PC-9 (cell line): ENCODE measurements around the gene JMJD6. TPM values are rescaled to one million over a fixed set of nuclear protein-coding genes. Genes with fewer than 3 reads are reported as not detected.

Experiments
- BruUV-seq: library from RNA; stranded (reverse); fragments of 400-500 nt; replicated peaks from 2 replicates; lab custom pipeline; 2021; lab: Mats Ljungman, UMichigan
- CTCF ChIA-PET: fragments of 300-600 bp; sonication (Branson Sonifier 250); formaldehyde crosslinking; loops from one replicate; lab custom pipeline; 2022; ENCODE audit warnings: antibody characterized with exemption; lab: Charles Lee
- POLR2A ChIA-PET: fragments of 300-600 bp; sonication (Branson Sonifier 250); formaldehyde crosslinking; loops from one replicate; lab custom pipeline; 2022; ENCODE audit warnings: antibody characterized with exemption; ENCODE audit not compliant: unreplicated experiment; lab: Charles Lee
- DNase-seq, 2 experiments: peaks; one replicate each; pipeline versions ENCODE4 v3.0.0 to v3.0.0-alpha.2; 2015 to 2022; ENCODE audit warnings: mixed read lengths in 1 of 2
- H2AFZ ChIP-seq: fragments of 200-600 bp; sonication (generic); 2 replicates; pipeline ENCODE4 v1.8.1; 2017; ENCODE audit warnings: antibody characterized with exemption
- H3F3A ChIP-seq: fragments of 200-600 bp; sonication (generic); 2 replicates; pipeline ENCODE4 v1.8.1; 2017; ENCODE audit warnings: antibody characterized with exemption, mild to moderate bottlenecking, low read depth; ENCODE audit not compliant: insufficient read depth
- H3K27ac ChIP-seq: fragments of 200-600 bp; sonication (generic); 2 replicates; pipeline ENCODE4 v1.6.1; 2016; ENCODE audit warnings: mixed run types
- H3K27me3 ChIP-seq: fragments of 200-600 bp; sonication (generic); 2 replicates; pipeline ENCODE4 v1.6.1; 2016; ENCODE audit warnings: low read depth, mixed run types; ENCODE audit not compliant: insufficient read depth
- H3K36me3 ChIP-seq: fragments of 200-600 bp; sonication (generic); 2 replicates; pipeline ENCODE4 v1.6.1; 2016; ENCODE audit warnings: low read depth, mixed run types
- H3K4me1 ChIP-seq: fragments of 200-600 bp; sonication (generic); replicated peaks from 2 replicates; pipeline ENCODE4 v1.6.1; 2016; ENCODE audit warnings: mixed run types; ENCODE audit not compliant: insufficient read depth
- H3K4me2 ChIP-seq: fragments of 200-600 bp; sonication (generic); 2 replicates; pipeline ENCODE4 v1.6.1; 2017; ENCODE audit warnings: mixed run types
- H3K4me3 ChIP-seq: fragments of 200-600 bp; sonication (generic); 2 replicates; pipeline ENCODE4 v1.6.1; 2016; ENCODE audit warnings: mixed run types
- H3K79me2 ChIP-seq: fragments of 200-600 bp; sonication (generic); 2 replicates; pipeline ENCODE4 v1.6.1; 2017; ENCODE audit warnings: low read depth, mixed run types
- H3K9me2 ChIP-seq: fragments of 200-600 bp; sonication (generic); 2 replicates; pipeline ENCODE4 v1.8.1; 2017; ENCODE audit warnings: mild to moderate bottlenecking; ENCODE audit not compliant: insufficient read depth
- H3K9me3 ChIP-seq: fragments of 200-600 bp; sonication (generic); 2 replicates; pipeline ENCODE4 v1.8.1; 2016; ENCODE audit warnings: low read depth; ENCODE audit not compliant: insufficient read depth
- H4K20me1 ChIP-seq: fragments of 200-600 bp; sonication (generic); 2 replicates; pipeline ENCODE4 v1.8.1; 2017; ENCODE audit not compliant: insufficient read depth
- CTCF ChIP-seq: fragments of 200-600 bp; sonication (generic); conservative IDR thresholded peaks from 2 replicates; pipeline ENCODE4 v1.6.1; 2017; ENCODE audit warnings: mixed run types, antibody characterized with exemption, mild to moderate bottlenecking, moderate library complexity
- EZH2 ChIP-seq: fragments of 200-600 bp; sonication (generic); IDR thresholded peaks from 2 replicates; pipeline ENCODE4 v1.8.0; 2017; ENCODE audit warnings: antibody characterized with exemption, low read depth
- intact Hi-C: fragments of 100-400 bp; cut with micrococcal nuclease; formaldehyde crosslinking; loops from one replicate; pipeline ENCODE4 v1.10.0; 2022; ENCODE audit not compliant: unreplicated experiment
- microRNA-seq: library from miRNA; unstranded; fragments of <30 nt; microRNA quantifications from one replicate; pipeline ENCODE4 v1.2.0, GENCODE V29; 2021; ENCODE audit warnings: borderline number of aligned reads, borderline replicate concordance
- total RNA-seq: library from RNA; stranded (reverse); gene quantifications from 2 replicates; pipeline ENCODE4 v1.2.3, GENCODE V29; 2021

JMJD6 gene
- total RNA-seq, 1 experiment from 2014 or later, result 25.2 TPM

GRCh38 chr17:76670718-76671122, 55.7 kb downstream of the JMJD6 start:
- Histone ChIP-seq H3K27me3 (no peaks in the 10 kb centered on the region), H3K9me3 (no peaks in the 10 kb centered on the region), H3K79me2 (no peaks in the 10 kb centered on the region), H2AFZ (peak overlapping the region; percentile 95; the same call in 1 of the 2 replicates), H3F3A (peaks cover 12% of the 10 kb centered on the region; the same call in 1 of the 2 replicates), H3K9me2 (no peaks in the 10 kb centered on the region), H3K27ac (peak overlapping the region; percentile 61), H3K4me2 (peak overlapping the region; percentile 78), H4K20me1 (no peaks in the 10 kb centered on the region), H3K36me3 (no peaks in the 10 kb centered on the region), H3K4me3 (peak overlapping the region; percentile 69; the same call in 1 of the 2 replicates), H3K4me1 (peaks cover 9% of the 10 kb centered on the region)
- BruUV-seq, result no TSS peak
- ChIA-PET POLR2A (interaction anchor here (0.9 kb wide), 1 partner anchor 113 kb away, joined by 9 read pairs; no protein-coding TSS in a partner anchor), CTCF (interaction anchor here (0.6 to 1.7 kb wide), 3 partner anchors 11 to 67 kb away, joined by 3 to 5 read pairs (median 5); no protein-coding TSS in a partner anchor)
- DNase-seq, result no peak
- intact Hi-C loops, result loop anchor here (1.0 to 5.0 kb wide), 4 partner anchors 29 to 143 kb away; no protein-coding TSS in a partner anchor
- TF ChIP-seq CTCF (no peak), EZH2 (no peak)

- TF ChIP-seq EZH2 (no peak), CTCF (no peak)
- no TSS peak for BruUV-seq
- ChIA-PET CTCF (interaction anchor here (1.7 kb wide), 1 partner anchor 11 kb away, joined by 5 read pairs; no protein-coding TSS in a partner anchor), POLR2A (no interaction called here)
- Histone ChIP-seq H2AFZ (no peak overlapping the region), H3K79me2 (no peaks in the 10 kb centered on the region), H3K27ac (no peak overlapping the region), H3K9me2 (no peaks in the 10 kb centered on the region), H3K4me1 (peaks cover 9% of the 10 kb centered on the region), H3K36me3 (no peaks in the 10 kb centered on the region), H4K20me1 (no peaks in the 10 kb centered on the region), H3F3A (peaks cover 12% of the 10 kb centered on the region; the same call in 1 of the 2 replicates), H3K4me2 (peak overlapping the region; percentile 78), H3K4me3 (no peak overlapping the region), H3K27me3 (no peaks in the 10 kb centered on the region), H3K9me3 (no peaks in the 10 kb centered on the region)
- intact Hi-C loops, result loop anchor here (5.0 kb wide), 3 partner anchors 38 to 143 kb away; no protein-coding TSS in a partner anchor
- no peak for DNase-seq
Measured at GRCh38 chr17:76670020-76670717, 56.2 kb downstream of the JMJD6 start.

Small RNAs within 50 kb of the gene (microRNA-seq; reads per million reads assigned to microRNA genes)
- 4.7 reads per million for gene MIR636

Other genes starting within 250 kb of the JMJD6 start
- 39.6 and 51.6 TPM in 2 replicates for gene RHBDF2, start 225.2 kb downstream of the JMJD6 start, total RNA-seq
- gene CYGB, start 188.9 kb downstream of the JMJD6 start, total RNA-seq, result 0.93 and 1.1 TPM in 2 replicates
- 2.6 and 2.7 TPM in 2 replicates for gene PRCD, start 186.6 kb downstream of the JMJD6 start, total RNA-seq
- 15.5 and 18.7 TPM in 2 replicates for gene ST6GALNAC2, start 140.7 kb downstream of the JMJD6 start, total RNA-seq
- gene ST6GALNAC1, start 82.8 kb downstream of the JMJD6 start, total RNA-seq, result 0.75 and 0.76 TPM in 2 replicates
- 5.5 and 8.9 TPM in 2 replicates for gene MXRA7, start 15.6 kb downstream of the JMJD6 start, total RNA-seq
- 31.7 and 40.5 TPM in 2 replicates for gene METTL23, start 233 bp upstream of the JMJD6 start, total RNA-seq
- gene SRSF2, start 10.7 kb upstream of the JMJD6 start, total RNA-seq, result 186 and 187 TPM in 2 replicates
- 43.8 and 47.3 TPM in 2 replicates for gene MFSD11, start 11.5 kb upstream of the JMJD6 start, total RNA-seq
- 13.9 and 14.3 TPM in 2 replicates for gene MGAT5B, start 141.8 kb upstream of the JMJD6 start, total RNA-seq